ENCODE data around the gene HNRNPLL.

HNRNPLL gene

DNA sequence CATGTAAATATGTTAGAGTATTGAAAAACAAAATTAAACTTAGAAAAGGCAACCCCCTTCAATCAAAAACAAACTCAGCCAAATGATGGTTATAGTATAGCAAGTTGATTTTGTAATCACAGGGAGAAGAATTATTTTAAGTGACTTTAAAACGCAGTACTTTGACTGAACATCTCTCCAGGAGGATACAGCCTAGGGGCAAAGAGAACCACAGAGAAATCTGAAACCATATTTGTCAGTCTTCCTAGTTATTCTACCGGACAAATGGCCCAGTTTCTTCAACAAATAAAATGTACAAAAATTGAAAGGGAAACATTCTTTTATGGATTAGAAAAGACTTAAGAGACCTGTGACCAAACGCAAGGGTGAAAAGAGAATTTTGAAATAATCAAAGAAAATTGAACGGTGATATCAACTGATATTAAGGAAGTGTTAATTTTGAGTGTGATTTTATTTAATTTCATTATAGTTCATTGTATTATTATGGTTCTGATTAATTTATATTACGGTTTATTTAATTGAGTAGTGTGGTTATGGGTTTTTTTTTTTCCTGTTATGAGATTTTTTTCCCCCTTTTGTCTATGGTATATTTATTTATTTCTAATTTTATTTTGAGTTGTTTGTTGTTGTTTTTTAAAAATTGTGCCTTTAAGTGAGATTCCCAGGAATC lies 75.3 kb downstream of the HNRNPLL start:
- H3K4me3 ChIP-seq (ENCODE audit: low read length): peak overlapping the region; percentile 59
- no peak for TF ChIP-seq CTCF (conservative IDR thresholded peaks at IDR 0.05; ENCODE audit: low read length)
- DNase-seq (ENCODE audit: low read depth): no peak

DNA sequence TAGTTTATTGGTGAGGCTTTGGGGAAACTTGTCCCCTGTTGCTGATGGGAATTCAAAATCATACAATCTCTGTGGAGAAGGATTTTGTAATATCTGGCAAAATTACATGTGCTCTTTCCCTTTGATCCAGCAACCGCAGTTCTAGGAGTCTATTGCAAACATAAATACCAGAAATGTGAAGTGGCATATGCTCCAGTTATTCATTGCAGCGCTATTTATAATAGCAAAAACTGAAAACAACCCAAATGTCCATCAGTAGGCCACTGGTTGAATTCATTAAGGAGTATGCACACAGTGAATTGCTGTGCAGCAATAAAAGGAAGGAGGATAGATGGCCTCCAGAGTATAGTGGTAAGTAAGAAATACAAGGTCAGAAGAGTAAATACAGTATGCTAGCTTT lies 76.5 kb downstream of the HNRNPLL start:
- no peak overlapping the region for H3K4me3 ChIP-seq (ENCODE audit: low read length)
- DNase-seq (ENCODE audit: low read depth): peak; percentile 84
- no peak for TF ChIP-seq CTCF (conservative IDR thresholded peaks at IDR 0.05; ENCODE audit: low read length)

- no peak overlapping the region for H3K4me3 ChIP-seq (ENCODE audit: low read length)
- TF ChIP-seq CTCF (conservative IDR thresholded peaks at IDR 0.05; ENCODE audit: low read length): no peak
- no peak for DNase-seq (ENCODE audit: low read depth)
These were observed 78.1 kb downstream of the HNRNPLL start for GRCh38 chr2:38524580-38524979.

DNA sequence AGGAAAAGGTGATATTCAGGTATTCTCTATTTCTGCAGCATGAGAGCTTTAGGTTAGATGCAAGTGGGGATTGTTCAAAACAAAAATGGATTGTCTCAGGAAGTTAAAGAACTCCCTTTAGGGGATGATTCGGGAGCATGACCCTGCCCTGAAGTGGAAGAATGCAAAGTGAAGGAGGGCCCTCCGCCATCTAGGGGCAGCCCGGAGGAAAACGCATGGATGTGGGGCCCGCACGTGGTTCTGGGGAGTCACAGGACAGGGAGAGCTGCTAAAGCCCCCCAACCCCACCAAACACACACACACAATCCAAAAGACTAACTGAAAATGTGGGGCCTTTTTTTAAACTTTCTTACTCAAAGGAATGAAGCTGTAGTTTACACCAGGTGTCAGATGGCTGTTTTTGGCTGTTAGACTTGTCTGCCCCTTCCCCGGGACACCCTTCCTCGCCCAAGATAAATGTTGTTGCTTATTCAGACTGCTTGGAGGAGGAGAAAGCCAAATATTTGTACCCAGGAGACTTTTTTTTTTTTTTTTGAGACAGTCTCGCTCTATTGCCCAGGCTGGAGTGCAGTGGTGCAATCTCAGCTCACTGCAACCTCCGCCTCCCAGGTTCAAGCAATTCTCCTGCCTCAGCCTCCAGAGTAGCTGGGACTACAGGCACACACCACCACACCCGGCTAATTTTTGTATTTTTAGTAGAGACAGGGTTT lies 78.8 kb downstream of the HNRNPLL start:
- no peak for DNase-seq (ENCODE audit: low read depth)
- no peak for TF ChIP-seq CTCF (conservative IDR thresholded peaks at IDR 0.05; ENCODE audit: low read length)
- no peak overlapping the region for H3K4me3 ChIP-seq (ENCODE audit: low read length)

DNA sequence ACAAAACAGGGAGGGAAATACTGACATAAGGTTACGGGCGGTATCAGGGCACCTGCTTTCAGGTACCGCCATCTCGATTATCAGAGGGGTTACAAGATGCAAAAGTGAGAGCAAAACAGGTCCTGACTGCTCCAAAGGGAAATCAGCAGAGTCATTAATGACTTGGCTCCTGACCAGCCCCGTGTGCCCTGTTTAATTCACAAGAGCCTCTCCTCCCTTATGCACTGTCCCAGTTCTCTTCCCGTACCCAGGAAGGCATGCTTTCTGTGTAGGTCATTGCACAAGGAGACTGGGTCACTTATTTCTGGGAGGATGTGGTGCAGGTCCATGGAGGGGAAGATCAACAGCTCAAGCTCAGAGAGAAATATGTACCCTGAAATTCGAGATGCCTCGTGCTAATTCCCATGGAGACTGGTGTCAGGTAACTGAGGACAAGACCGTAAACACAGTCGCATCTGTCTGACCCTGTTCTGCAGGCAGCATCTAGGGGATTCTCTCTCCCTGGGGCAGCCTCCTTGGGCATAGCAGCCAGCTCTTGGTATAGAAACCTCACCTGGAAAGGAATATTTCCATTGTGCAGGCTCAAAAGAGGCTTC lies 79.9 kb downstream of the HNRNPLL start:
- no peak for TF ChIP-seq CTCF (conservative IDR thresholded peaks at IDR 0.05; ENCODE audit: low read length)
- H3K4me3 ChIP-seq (ENCODE audit: low read length): no peak overlapping the region
- DNase-seq (ENCODE audit: low read depth): no peak

DNA sequence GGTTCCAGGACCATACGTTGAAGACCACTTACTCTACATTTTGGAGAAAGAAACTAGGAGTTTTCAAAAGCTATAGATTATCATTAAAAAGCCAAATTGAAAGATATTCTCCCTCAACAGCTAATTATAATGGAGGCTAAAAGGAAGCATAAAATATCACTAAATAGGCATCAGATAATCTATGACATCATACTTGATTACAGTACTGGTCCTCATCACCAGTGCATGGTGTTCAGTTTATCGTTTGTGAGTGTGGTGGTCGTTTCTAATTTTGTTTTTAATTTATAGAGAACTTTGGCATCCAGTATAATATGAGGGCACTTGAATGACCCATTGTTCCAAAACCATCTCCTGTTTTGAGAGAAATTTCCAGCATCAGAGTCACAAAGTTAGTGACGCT lies 80.9 kb downstream of the HNRNPLL start:
- TF ChIP-seq CTCF (conservative IDR thresholded peaks at IDR 0.05; ENCODE audit: low read length): no peak
- H3K4me3 ChIP-seq (ENCODE audit: low read length): no peak overlapping the region
- no peak for DNase-seq (ENCODE audit: low read depth)

- TF ChIP-seq CTCF (conservative IDR thresholded peaks at IDR 0.05; ENCODE audit: low read length): no peak
- H3K4me3 ChIP-seq (ENCODE audit: low read length): no peak overlapping the region
- DNase-seq (ENCODE audit: low read depth): no peak
These were observed 85.4 kb downstream of the HNRNPLL start for GRCh38 chr2:38517284-38517683.

Data from AG10803 (cell line).